Activated gamma-delta T cell treated with Interleukin-2 at 50 U/mL for 16 hours (primary cell): ENCODE measurements around the gene ARL10.

Experiments used
- DNase-seq: peaks from one replicate; pipeline ENCODE4 v3.0.0-alpha.2; 2020

The ARL10 gene

GRCh38 chr5:176414704-176415103 lies 49.4 kb downstream of the ARL10 start:
- no peak for DNase-seq

- no peak for DNase-seq
Observed at GRCh38 chr5:176415240-176415951, 50.1 kb downstream of the ARL10 start.

GRCh38 chr5:176415952-176416924 lies 51.0 kb downstream of the ARL10 start, which contains the start of gene CLTB:
CLTB (minus strand) TSS chr5:176416539; CDS start chr5:176416363, 176 bp downstream.
- peak; percentile 89 for DNase-seq

- no peak for DNase-seq
Observed at GRCh38 chr5:176416965-176417364, 51.7 kb downstream of the ARL10 start.

- DNase-seq, result no peak
Observed at GRCh38 chr5:176418251-176418650, 53.0 kb downstream of the ARL10 start.

- DNase-seq, result no peak
Observed at GRCh38 chr5:176420086-176420485, 54.8 kb downstream of the ARL10 start.

- DNase-seq, result no peak
Observed at GRCh38 chr5:176420972-176421544, 55.8 kb downstream of the ARL10 start.

GRCh38 chr5:176424181-176424580 lies 58.9 kb downstream of the ARL10 start:
- no peak for DNase-seq

- no peak for DNase-seq
Observed at GRCh38 chr5:176425138-176425537, 59.9 kb downstream of the ARL10 start.

GRCh38 chr5:176425791-176426190 lies 60.5 kb downstream of the ARL10 start:
- no peak for DNase-seq

GRCh38 chr5:176426876-176427275 lies 61.6 kb downstream of the ARL10 start:
- no peak for DNase-seq

- no peak for DNase-seq
Observed at GRCh38 chr5:176427971-176428370, 62.7 kb downstream of the ARL10 start.

- DNase-seq, result no peak
Observed at GRCh38 chr5:176429972-176430371, 64.7 kb downstream of the ARL10 start.
